GM12865 (cell line): ENCODE measurements around the gene TOX2.

Source experiments
- DNase-seq: peaks from one replicate; pipeline ENCODE4 v3.0.0; 2010; ENCODE audit warnings: low read depth
- H3K4me3 ChIP-seq: 2 replicates; pipeline ENCODE4 v1.5.1; 2011; ENCODE audit warnings: mild to moderate bottlenecking, low read depth, low read length, control low read depth
- TF ChIP-seq, protein P1 (sequence below): IDR thresholded peaks from 2 replicates; pipeline ENCODE4 v1.5.1; 2011; ENCODE audit warnings: low read length, control low read depth, low read depth, inconsistent platforms; ENCODE audit not compliant: insufficient read depth; ENCODE audit errors: missing control alignments

The TOX2 gene

DNA sequence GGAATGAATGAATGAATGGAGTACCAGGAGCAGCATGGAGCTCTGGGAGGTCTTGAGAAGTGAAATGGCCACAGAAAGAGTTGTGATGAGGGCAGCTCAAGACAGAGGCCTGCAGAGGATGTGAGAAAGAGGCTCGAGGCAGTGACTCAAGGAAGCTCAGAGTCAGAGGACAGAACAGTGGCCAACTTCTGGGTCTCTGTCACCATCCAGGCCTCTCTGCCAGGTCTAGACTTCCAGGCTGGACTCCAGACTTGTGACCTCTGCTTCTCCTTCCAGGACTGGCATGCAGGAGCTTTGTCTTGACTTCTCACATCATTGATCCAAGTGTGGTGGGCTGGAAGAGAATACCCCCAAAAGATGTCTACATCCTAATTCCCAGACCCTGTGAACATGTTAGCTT is 119.8 kb downstream of the TOX2 start:
- no peak for DNase-seq
- no peak overlapping the region for H3K4me3 ChIP-seq
- TF ChIP-seq, protein P1, sequence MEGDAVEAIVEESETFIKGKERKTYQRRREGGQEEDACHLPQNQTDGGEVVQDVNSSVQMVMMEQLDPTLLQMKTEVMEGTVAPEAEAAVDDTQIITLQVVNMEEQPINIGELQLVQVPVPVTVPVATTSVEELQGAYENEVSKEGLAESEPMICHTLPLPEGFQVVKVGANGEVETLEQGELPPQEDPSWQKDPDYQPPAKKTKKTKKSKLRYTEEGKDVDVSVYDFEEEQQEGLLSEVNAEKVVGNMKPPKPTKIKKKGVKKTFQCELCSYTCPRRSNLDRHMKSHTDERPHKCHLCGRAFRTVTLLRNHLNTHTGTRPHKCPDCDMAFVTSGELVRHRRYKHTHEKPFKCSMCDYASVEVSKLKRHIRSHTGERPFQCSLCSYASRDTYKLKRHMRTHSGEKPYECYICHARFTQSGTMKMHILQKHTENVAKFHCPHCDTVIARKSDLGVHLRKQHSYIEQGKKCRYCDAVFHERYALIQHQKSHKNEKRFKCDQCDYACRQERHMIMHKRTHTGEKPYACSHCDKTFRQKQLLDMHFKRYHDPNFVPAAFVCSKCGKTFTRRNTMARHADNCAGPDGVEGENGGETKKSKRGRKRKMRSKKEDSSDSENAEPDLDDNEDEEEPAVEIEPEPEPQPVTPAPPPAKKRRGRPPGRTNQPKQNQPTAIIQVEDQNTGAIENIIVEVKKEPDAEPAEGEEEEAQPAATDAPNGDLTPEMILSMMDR = no peak

DNA sequence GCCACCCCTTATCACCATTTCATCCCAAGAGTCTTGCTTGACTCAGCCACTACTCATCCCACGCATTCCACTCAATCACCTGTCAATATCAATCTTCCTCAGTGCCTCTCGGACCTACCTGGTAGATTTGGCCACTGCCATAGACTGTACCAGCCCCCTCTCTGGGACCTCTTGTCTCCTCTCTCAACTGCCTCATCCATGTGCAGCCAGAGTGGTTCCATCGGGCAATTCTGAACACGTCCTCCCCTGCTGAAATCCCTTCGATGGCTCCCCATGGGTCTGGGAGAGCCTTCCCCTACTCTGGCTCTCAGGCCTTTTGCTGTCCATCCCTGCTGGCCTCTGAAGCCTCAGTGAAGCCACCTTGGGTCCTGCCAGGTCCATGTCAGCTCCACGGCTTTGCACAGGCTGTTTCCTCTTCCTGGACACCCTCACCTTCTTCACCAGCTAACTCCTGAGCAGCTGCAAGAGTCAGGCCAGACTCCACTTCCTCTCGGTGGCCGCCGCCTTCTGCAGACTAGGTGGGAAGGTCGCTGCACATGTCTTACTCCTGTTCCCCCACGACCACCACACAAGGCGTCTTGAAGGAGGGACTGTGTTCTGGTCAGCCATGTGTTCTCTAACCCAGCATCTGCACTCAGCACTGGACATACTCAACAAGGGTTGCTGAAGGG is 120.4 kb downstream of the TOX2 start:
- no peak overlapping the region for H3K4me3 ChIP-seq
- DNase-seq = no peak
- TF ChIP-seq, protein P1 = no peak

DNA sequence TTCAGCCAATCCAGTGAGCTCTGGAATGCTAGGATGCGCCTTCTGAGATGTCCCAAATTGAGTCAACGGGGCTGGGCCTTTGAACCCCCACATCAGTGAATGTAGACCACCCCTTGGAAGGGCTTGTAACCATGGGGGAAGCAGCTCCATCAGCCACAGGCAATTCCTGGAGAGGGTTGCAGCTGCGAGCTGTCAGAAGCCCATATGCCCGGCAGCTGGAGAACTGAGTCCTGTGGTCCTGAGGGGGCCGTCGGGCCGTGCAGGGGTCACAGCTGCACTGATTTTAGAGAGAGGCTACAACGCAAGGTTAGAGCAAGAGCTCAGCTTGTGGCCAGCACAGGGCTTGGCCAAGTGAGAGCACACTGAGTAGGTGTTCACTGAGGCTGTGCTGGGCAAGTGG is 121.3 kb downstream of the TOX2 start:
- TF ChIP-seq, protein P1 = no peak
- DNase-seq = no peak
- no peak overlapping the region for H3K4me3 ChIP-seq

DNA sequence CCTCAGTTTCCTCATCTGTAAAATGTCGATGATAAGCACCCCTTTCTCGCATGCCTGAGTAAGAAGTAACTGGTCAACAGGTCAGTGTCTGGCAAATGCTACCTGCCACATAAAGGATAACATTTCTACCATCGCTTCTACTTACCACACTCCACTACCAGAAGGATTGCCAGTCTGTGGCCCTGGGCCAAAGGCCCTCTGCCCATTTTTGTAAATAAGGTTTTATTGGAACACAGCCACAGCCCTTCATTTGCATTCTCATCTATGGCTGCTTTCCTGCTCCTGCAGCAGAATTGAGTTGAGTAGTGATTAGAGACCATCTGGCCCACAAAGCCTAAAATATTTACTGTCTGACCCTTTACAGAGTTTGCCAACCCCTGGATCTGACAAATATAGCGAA is 121.8 kb downstream of the TOX2 start:
- H3K4me3 ChIP-seq = no peak overlapping the region
- TF ChIP-seq, protein P1 = no peak
- no peak for DNase-seq

DNA sequence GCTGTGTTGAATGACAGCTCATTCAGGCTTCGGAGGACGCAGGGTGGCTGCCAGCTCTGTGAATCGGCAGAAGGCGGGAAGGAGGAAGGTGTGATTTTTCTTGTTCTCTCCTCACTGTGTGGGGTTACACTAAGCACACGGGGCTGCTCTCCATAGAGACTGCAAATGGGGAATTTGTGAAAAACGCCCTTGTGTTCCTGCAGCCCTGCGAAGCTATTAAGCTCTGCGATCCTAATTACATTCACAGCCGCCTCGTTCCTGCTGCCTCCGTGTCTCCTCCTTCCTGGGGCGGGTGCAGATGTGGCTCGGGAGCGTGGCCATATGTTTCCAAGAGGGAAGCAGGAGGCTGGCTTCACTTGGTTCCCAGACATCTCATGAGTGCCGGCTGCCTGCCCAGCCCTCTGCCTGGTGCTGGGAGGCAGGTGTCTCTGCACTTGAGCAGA is 124.0 kb downstream of the TOX2 start:
- TF ChIP-seq, protein P1 = no peak
- DNase-seq = no peak
- H3K4me3 ChIP-seq = no peak overlapping the region

DNA sequence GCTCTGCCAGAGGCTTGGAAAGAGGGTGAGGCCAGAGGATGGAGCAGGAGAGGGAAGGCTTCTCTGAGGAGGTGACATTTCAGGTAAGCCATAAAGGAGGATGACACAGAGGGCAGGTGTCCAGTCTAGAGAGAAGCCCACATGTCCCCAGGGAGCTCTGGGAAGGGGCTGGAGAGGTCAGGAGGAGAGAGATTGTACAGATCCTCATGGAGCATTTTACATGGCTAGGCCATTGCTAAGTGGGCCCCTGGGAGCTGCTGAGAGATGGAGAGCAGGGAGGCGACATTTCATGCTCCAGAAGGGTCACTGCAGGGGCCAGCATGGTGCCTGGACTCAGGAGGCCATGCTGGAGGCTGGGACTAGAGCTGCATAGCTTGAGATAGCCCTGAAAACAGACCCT is 124.5 kb downstream of the TOX2 start:
- no peak for DNase-seq

DNA sequence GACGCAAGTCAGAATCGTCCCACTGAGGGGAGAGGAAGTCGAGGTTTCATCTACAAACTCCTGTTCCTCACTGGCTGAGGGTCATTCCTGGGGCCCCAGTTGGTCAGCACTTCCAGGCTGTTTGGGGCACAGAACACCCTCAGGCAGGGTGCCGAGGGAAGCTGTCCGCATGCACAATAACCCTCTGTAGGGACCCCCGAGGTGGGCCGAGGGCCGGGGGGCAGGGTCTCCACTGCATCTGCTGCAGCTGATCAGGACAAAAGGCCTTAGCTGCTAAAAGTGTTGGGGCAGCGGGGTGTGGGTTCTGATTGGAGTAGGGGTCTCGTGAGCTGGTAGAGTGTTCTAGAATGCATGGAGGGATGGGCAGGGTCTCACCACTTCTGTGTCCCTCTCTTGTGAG is 125.1 kb downstream of the TOX2 start:
- no peak overlapping the region for H3K4me3 ChIP-seq
- DNase-seq = no peak
- TF ChIP-seq, protein P1 = no peak

More for the DNA sequence above, 124.5 kb downstream of the TOX2 start:
- H3K4me3 ChIP-seq = no peak overlapping the region
- TF ChIP-seq, protein P1 = no peak
